Ovary (tissue), 9 donors: Measurements from ENCODE around the gene ATP13A1. TPM values are rescaled to one million over a fixed set of nuclear protein-coding genes. Genes with fewer than 3 reads are reported as not detected.
"Not testable (repeated sequence)": the region's sequence is repeated elsewhere in the genome, so short reads cannot be mapped to it uniquely, and the experiment has no call there.

Experiments used
- DNase-seq, 5 donors: peaks; one replicate each; pipeline ENCODE4 v3.0.0-alpha.2; 2019 to 2020
- H3K27ac ChIP-seq, 2 donors: fragments of 200-600 bp; one replicate each; pipeline versions ENCODE4 v1.5.1 to v1.8.0; 2019 to 2022
- H3K27me3 ChIP-seq: fragments of 200-600 bp; one replicate; pipeline ENCODE4 v1.8.0; 2022
- H3K36me3 ChIP-seq: fragments of 200-600 bp; sonication (generic); one replicate; pipeline ENCODE4 v1.5.1; 2019
- H3K4me1 ChIP-seq: one replicate; pipeline ENCODE4 v1.8.1; 2013; ENCODE audit warnings: mild to moderate bottlenecking, moderate library complexity; ENCODE audit not compliant: insufficient read depth
- H3K4me3 ChIP-seq: fragments of 200-600 bp; sonication (generic); one replicate; pipeline ENCODE4 v1.5.1; 2017
- H3K9me3 ChIP-seq, 2 donors: fragments of 200-600 bp in 1 of 2; sonication (generic) in 1 of 2; one replicate each; pipeline versions ENCODE4 v1.5.1 to v1.8.1; 2013 to 2019; ENCODE audit warnings: mild to moderate bottlenecking in 1 of 2, moderate library complexity in 1 of 2
- EP300 ChIP-seq: sonication (generic); formaldehyde crosslinking; IDR thresholded peaks from one replicate; pipeline ENCODE4 v1.6.1; 2017; ENCODE audit warnings: antibody characterized with exemption
- POLR2A ChIP-seq: fragments of 450-650 bp; IDR thresholded peaks from one replicate; pipeline ENCODE4 v1.6.1; 2017; ENCODE audit warnings: antibody characterized with exemption, mild to moderate bottlenecking, moderate library complexity
- WGBS, 3 donors: extraction: QIAGEN DNeasy Blood & Tissue Kit in 1 of 3; methylation state at CpG; one replicate each; pipeline versions ENCODE4 v1.1.5 to v1.1.7; 2013 to 2017; 5-methylcytosine and 5-hydroxymethylcytosine counted together
- intact Hi-C, 4 donors: fragments of 100-400 bp; cut with DNase I; formaldehyde crosslinking; loops; one replicate each; pipeline versions ENCODE4 v1.11.0 to v1.15.1; 2022 to 2023
- polyA plus RNA-seq, 2 donors: library from polyadenylated mRNA; stranded (reverse); fragments of 200-250 nt in 1 of 2; fragments of 350-450 nt in 1 of 2; fragmentation: Illumina TruSeq in 1 of 2; extraction: RNeasy Lipid Tissue Mini Kit (QIAGEN cat#74804) in 1 of 2; gene quantifications; one replicate each; pipeline ENCODE4 v1.2.3, GENCODE V29; 2013 to 2014
- total RNA-seq, 7 donors: library from RNA; depleted of rRNA in 2 of 7; stranded (reverse); fragments of >200 nt in 2 of 7; fragmentation: NEBNext Ultra II Directional in 3 of 7; extraction: Animal tissue kit (Norgen Biotek cat#: 25700) in 3 of 7; gene quantifications; one replicate each; pipeline versions ENCODE4 v1.1.0 to v1.2.4, GENCODE V29; 2016 to 2023
- TF ChIP-seq, protein P1 (sequence below), 3 donors: fragments of 450-650 bp in 2 of 3; fragments of 200-600 bp in 1 of 3; IDR thresholded peaks; one replicate each; pipeline versions ENCODE4 v1.5.1 to v1.8.0; 2016 to 2022; ENCODE audit warnings: antibody characterized with exemption in 3 of 3, mild to moderate bottlenecking in 1 of 3
- donor health status: DM: no; HTN: no; CAD: no; lungs with moderate emphysema.
- donor health status: DM: no; HTN: no; CAD: no.
- donor health status: Bipolar disorder and iron deficiency.
- donor health status: DM: yes; HTN: yes; CAD: no.
- donor health status: DM: no; HTN: no; CAD: no.
- donor health status: DM: yes; HTN: yes; CAD: no.

The ATP13A1 gene
- total and polyA plus RNA-seq, 9 donors, result 24.9 to 407 (median 58.0) TPM

- no peaks in the 10 kb centered on the region for H3K4me1 ChIP-seq
- no peak for TF ChIP-seq EP300
- TF ChIP-seq, protein P1, sequence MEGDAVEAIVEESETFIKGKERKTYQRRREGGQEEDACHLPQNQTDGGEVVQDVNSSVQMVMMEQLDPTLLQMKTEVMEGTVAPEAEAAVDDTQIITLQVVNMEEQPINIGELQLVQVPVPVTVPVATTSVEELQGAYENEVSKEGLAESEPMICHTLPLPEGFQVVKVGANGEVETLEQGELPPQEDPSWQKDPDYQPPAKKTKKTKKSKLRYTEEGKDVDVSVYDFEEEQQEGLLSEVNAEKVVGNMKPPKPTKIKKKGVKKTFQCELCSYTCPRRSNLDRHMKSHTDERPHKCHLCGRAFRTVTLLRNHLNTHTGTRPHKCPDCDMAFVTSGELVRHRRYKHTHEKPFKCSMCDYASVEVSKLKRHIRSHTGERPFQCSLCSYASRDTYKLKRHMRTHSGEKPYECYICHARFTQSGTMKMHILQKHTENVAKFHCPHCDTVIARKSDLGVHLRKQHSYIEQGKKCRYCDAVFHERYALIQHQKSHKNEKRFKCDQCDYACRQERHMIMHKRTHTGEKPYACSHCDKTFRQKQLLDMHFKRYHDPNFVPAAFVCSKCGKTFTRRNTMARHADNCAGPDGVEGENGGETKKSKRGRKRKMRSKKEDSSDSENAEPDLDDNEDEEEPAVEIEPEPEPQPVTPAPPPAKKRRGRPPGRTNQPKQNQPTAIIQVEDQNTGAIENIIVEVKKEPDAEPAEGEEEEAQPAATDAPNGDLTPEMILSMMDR (IDR thresholded peaks at IDR 0.05), result no peak
- no peak for TF ChIP-seq POLR2A
- WGBS, 3 donors, result 89 to 92% (median 91%) methylated on average over 1 of the region's 1 CpG
- intact Hi-C loops, result no loop called here
- no peaks in the 10 kb centered on the region for H3K9me3 ChIP-seq
- H3K36me3 ChIP-seq, result no peaks in the 10 kb centered on the region
- no peak overlapping the region for H3K27ac ChIP-seq
- no peaks in the 10 kb centered on the region for H3K27me3 ChIP-seq
- DNase-seq, result no peak
- no peak overlapping the region for H3K4me3 ChIP-seq
These were observed 57.5 kb downstream of the ATP13A1 start for GRCh38 chr19:19606021-19606420.

DNA sequence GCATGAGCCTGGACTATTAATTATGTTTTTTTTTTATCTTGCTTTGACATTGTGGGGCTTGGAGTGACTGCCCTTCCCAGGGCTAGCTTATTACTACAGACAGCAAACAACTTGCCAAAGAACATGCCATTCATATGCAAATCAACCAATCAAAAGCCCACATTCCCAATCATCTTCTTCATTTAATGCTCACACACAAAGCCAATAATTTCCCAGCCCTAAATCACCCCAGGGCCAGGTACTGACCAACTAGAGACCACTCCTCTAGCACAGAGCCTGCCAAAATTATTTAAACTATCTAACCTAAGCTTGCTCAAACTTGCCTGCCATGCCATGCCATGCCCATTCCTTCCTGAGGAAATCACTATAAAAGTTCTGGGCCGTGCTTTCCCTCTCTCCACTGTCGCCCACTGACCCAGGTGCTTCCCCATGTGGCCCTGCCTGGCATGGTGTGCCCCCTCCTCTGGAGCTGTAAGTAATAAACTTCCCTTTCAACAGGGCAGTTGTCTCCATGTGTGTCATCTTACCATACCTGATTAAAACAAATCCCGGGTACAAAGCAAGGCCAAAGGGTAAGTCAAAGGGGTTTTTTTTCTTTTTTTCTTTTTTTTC is 60.7 kb downstream of the ATP13A1 start:
- no peaks in the 10 kb centered on the region for H3K36me3 ChIP-seq
- H3K9me3 ChIP-seq, result no peaks in the 10 kb centered on the region
- H3K4me3 ChIP-seq, result no peak overlapping the region
- H3K27me3 ChIP-seq, result no peaks in the 10 kb centered on the region
- WGBS, 3 donors, result 78 to 88% (median 82%) methylated on average over 3 of the region's 3 CpGs
- intact Hi-C loops, result no loop called here
- no peaks in the 10 kb centered on the region for H3K4me1 ChIP-seq
- DNase-seq, result no peak
- TF ChIP-seq POLR2A, result no peak
- no peak overlapping the region for H3K27ac ChIP-seq

DNA sequence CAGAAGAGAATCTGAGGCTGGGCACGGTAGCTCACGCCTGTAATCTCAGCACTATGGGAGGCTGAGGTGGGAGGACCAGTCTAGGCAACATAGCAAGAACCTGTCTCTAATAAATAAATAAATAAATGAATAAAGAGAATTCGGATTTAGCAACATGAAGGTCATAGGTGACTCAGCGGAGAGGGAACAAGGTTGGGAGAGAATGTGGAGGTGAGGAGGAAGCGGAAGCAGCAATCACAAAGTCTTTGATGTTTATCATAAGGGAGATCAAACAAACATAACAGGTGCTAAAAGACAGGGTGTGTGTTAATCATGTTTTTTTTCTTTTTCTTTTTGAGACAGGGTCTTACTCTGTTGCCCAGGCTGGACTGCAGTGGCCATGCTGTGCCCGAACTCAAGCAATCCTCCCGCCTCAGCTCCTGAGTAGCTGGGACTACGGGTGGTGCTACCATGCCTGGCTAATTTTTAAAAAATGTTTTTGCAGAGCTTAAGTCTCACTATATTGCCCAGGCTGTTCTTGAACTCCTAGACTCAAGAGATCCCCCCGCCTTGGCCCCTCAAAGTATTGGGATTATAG is 61.3 kb downstream of the ATP13A1 start:
- Histone ChIP-seq H3K27me3 (no peaks in the 10 kb centered on the region), H3K36me3 (no peaks in the 10 kb centered on the region), H3K4me3 (no peak overlapping the region), H3K9me3 (no peaks in the 10 kb centered on the region), H3K4me1 (no peaks in the 10 kb centered on the region), H3K27ac (no peak overlapping the region)
- TF ChIP-seq, protein P1 (IDR thresholded peaks at IDR 0.05), result no peak
- no peak for TF ChIP-seq POLR2A
- TF ChIP-seq EP300, result no peak
- intact Hi-C loops, result no loop called here
- 85 to 87% (median 87%) methylated on average over 9 of the region's 9 CpGs for WGBS, 3 donors
- no peak for DNase-seq

- intact Hi-C loops, result no loop called here
- Histone ChIP-seq H3K27ac (no peak overlapping the region), H3K9me3 (no peaks in the 10 kb centered on the region), H3K36me3 (no peaks in the 10 kb centered on the region), H3K4me1 (no peaks in the 10 kb centered on the region), H3K4me3 (no peak overlapping the region), H3K27me3 (no peaks in the 10 kb centered on the region)
- no peak for TF ChIP-seq EP300
- TF ChIP-seq POLR2A, result no peak
- TF ChIP-seq, protein P1 (IDR thresholded peaks at IDR 0.05), result no peak
- DNase-seq, result no peak
- WGBS, 3 donors, result 75 to 88% (median 75%) methylated on average over 1 of the region's 1 CpG
These were observed 62.6 kb downstream of the ATP13A1 start for GRCh38 chr19:19600793-19601330.

- H3K27ac ChIP-seq, H3K27me3 ChIP-seq, H3K36me3 ChIP-seq, intact Hi-C loops, DNase-seq, H3K4me1 ChIP-seq, H3K9me3 ChIP-seq, H3K4me3 ChIP-seq: not testable (repeated sequence)
- 92 to 93% (median 92%) methylated on average over 20 of the region's 20 CpGs for WGBS, 3 donors
These were observed 64.6 kb downstream of the ATP13A1 start for GRCh38 chr19:19598728-19599451.
